Immature natural killer cell (primary cell): ENCODE measurements around the gene ABHD2. TPM values are rescaled to one million over a fixed set of nuclear protein-coding genes. Genes with fewer than 3 reads are reported as not detected.

ENCODE experiments used
- DNase-seq, 3 donors: peaks; one replicate each; pipeline ENCODE4 v3.0.0; 2022; ENCODE audit warnings: mixed read lengths in 1 of 3
- H3K27ac Mint-ChIP-seq, 6 donors: one replicate each; pipeline ENCODE4 v1.8.0; 2020; ENCODE audit warnings: mixed read lengths in 6 of 6, mild to moderate bottlenecking in 5 of 6, inconsistent platforms in 4 of 6, moderate library complexity in 3 of 6
- H3K27me3 Mint-ChIP-seq, 3 donors: one replicate each; pipeline ENCODE4 v1.8.0; 2020 to 2021; ENCODE audit warnings: low read depth in 3 of 3, mild to moderate bottlenecking in 3 of 3, mixed read lengths in 3 of 3, moderate library complexity in 3 of 3, inconsistent platforms in 1 of 3
- H3K36me3 Mint-ChIP-seq, 3 donors: one replicate each; pipeline ENCODE4 v1.8.0; 2020; ENCODE audit warnings: mixed read lengths in 3 of 3, inconsistent platforms in 2 of 3, mild to moderate bottlenecking in 2 of 3
- H3K4me1 Mint-ChIP-seq, 2 donors: one replicate each; pipeline ENCODE4 v1.8.0; 2020; ENCODE audit warnings: inconsistent platforms in 2 of 2, mild to moderate bottlenecking in 2 of 2, mixed read lengths in 2 of 2, moderate library complexity in 1 of 2
- H3K4me3 Mint-ChIP-seq, 5 donors: one replicate each; pipeline ENCODE4 v1.8.0; 2020; ENCODE audit warnings: mild to moderate bottlenecking in 5 of 5, mixed read lengths in 5 of 5, inconsistent platforms in 3 of 5, moderate library complexity in 3 of 5
- H3K9me3 Mint-ChIP-seq, 6 donors: one replicate each; pipeline ENCODE4 v1.8.0; 2020; ENCODE audit warnings: mild to moderate bottlenecking in 6 of 6, mixed read lengths in 6 of 6, inconsistent platforms in 4 of 6, moderate library complexity in 3 of 6
- polyA plus RNA-seq, 3 donors: library from polyadenylated mRNA; unstranded; fragments of 300-500 nt; fragmentation: Illumina TruSeq; gene quantifications; one replicate each; pipeline ENCODE4 v1.2.3, GENCODE V29; 2021

The ABHD2 gene
- polyA plus RNA-seq, 3 donors from 2014 or later = 26.9 to 70.6 (median 33.1) TPM

GRCh38 chr15:89067751-89068150 is 20.5 kb upstream of the ABHD2 start:
- DNase-seq = no peak
- H3K9me3 Mint-ChIP-seq = peaks cover 11 to 25% (median 21%) of the 10 kb centered on the region in 6 donors
- H3K27me3 Mint-ChIP-seq = peaks cover 0 to 2% (median 0%) of the 10 kb centered on the region in 3 donors
- peaks cover 10 to 13% (median 11%) of the 10 kb centered on the region in 3 donors for H3K36me3 Mint-ChIP-seq
- peaks cover 11 to 21% of the 10 kb centered on the region in 2 donors for H3K4me1 Mint-ChIP-seq
- peak overlapping the region in 5 of 6 donors; percentile 1 to 72 (median 31) for H3K27ac Mint-ChIP-seq
- H3K4me3 Mint-ChIP-seq = peak overlapping the region in 2 of 5 donors; percentile 44 to 57

DNA sequence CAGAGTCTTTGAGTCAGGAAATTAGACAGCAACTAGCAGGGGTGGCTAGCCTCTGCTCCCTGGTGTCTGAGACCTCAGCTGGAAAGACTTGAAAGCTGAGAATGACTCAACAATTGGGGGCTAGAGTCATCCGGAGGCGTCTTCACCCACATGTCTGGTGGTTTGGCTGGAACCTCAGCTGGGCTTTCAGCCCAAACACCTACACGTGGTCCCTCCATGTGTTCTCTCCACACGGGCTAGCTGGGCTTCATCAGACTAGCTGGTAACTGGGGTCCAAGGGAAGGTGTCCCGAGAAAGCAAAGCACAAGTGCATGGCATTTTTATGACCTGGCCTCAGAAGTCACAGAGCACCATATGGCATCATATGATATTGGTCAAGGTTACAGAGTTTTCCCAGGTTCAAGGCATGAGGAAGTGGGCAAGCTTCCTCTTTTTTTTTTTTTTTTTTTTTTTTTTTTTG is 19.9 kb upstream of the ABHD2 start:
- peak; percentile 41 to 47 (median 43) for DNase-seq
- H3K36me3 Mint-ChIP-seq = peaks cover 10 to 13% (median 11%) of the 10 kb centered on the region in 3 donors
- H3K4me1 Mint-ChIP-seq = peaks cover 11 to 21% of the 10 kb centered on the region in 2 donors
- peaks cover 11 to 25% (median 21%) of the 10 kb centered on the region in 6 donors for H3K9me3 Mint-ChIP-seq
- H3K27me3 Mint-ChIP-seq = peaks cover 0 to 2% (median 0%) of the 10 kb centered on the region in 3 donors
- peak overlapping the region; percentile 6 to 72 (median 55) for H3K27ac Mint-ChIP-seq
- H3K4me3 Mint-ChIP-seq = peak overlapping the region in 3 of 5 donors; percentile 10 to 57 (median 44)

DNA sequence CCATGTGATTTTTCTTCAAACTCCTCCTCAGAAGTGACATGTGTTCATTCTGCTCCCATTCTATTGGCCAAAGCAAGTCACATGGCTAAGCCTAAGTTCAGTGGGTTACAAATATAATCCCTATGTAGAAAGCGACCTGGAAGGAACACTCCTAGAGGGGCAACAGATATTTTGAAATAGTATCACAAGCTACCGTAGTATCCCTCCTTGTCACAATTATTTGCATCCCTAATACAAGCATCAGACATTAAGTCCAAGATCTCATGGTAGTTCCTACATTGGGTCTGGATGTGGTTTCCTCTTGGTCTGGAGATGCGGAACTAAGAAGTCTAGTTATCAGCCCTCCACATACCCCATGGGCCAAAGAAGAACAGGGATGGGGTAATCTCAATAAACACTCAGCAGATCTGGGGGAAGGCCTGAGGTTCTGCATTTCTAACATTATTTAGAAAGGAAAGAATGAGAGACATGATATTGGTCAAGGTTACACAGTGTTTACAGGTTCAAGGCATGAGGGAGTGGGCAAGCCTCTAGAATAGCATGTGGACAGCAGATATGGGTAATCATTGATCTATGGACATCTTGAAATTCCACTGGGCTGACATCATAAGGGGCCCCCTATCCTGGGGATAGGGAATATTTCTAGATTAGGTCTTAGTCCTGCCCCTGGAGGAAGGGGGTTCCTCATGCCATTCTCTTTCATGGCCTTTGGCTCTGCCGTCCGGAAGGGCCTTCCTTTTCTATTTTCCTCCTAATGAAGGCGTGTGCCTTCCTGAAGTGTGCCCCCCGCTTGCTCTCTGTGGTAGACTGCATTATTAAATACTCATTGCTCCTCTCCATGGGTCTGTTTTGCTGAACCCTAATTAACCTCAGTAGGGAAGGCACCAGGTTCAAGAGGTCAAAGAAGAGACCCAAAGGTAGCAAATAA is 17.8 kb upstream of the ABHD2 start:
- H3K4me1 Mint-ChIP-seq = peaks cover 11 to 21% of the 10 kb centered on the region in 2 donors
- peaks cover 10 to 13% (median 11%) of the 10 kb centered on the region in 3 donors for H3K36me3 Mint-ChIP-seq
- DNase-seq = no peak
- no peak overlapping the region for H3K4me3 Mint-ChIP-seq
- H3K27me3 Mint-ChIP-seq = peaks cover 0 to 2% (median 1%) of the 10 kb centered on the region in 3 donors
- peaks cover 11 to 25% (median 21%) of the 10 kb centered on the region in 6 donors for H3K9me3 Mint-ChIP-seq
- peak overlapping the region in 2 of 6 donors; percentile 4 to 37 for H3K27ac Mint-ChIP-seq

DNA sequence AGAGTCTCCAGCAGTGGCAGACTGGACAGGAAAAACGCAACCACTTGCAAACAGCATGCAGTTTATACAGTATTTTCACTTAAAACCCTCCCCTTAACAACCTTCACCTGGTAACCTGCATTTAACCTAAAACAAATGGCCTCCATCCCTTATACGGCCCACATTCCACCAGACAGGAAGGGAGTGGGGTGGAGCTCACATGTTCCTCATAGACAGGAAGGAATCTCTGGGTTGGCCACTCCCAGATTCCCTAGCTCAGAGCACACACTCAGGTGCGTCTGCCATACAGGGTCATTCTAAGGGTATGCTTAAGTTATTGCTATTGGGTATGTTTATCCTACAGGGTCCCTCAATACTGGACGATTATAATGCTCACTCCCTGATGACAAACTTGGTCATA is 16.8 kb upstream of the ABHD2 start:
- H3K36me3 Mint-ChIP-seq = peaks cover 5 to 10% (median 8%) of the 10 kb centered on the region in 3 donors
- H3K27ac Mint-ChIP-seq = no peak overlapping the region
- DNase-seq = no peak
- H3K27me3 Mint-ChIP-seq = peaks cover 0 to 2% (median 1%) of the 10 kb centered on the region in 3 donors
- no peak overlapping the region for H3K4me3 Mint-ChIP-seq
- peaks cover 11 to 21% of the 10 kb centered on the region in 2 donors for H3K4me1 Mint-ChIP-seq
- peaks cover 9 to 17% (median 15%) of the 10 kb centered on the region in 6 donors for H3K9me3 Mint-ChIP-seq

DNA sequence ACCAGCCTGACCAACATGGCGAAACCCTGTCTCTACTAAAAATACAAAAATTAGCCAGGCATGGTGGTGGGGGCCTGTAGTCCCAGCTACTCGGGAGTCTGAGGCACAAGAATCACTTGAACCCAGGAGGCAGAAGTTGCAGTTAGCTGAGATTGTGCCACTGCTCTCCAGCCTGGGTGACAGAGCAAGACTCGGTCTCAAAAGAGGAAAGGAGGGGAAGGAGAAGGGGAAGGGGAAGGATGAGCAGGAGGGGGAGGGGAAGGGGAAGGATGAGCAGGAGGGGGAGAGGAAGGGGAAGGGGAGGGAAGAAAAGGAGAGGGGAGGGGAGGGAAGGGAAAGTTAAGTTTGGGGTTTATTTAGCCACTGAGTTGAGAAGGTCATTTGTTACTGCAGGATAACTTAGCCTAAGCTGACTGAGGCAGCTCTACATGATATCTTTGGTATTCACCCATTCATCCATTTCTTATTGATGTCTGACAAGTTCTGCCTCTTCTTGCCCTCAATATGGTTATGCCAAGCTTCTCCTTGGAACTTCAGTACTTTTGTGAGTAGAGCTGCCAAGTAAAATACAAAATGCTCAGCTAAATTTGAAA is 15.9 kb upstream of the ABHD2 start:
- Mint-ChIP-seq H3K27me3 (peaks cover 0 to 2% (median 1%) of the 10 kb centered on the region in 3 donors), H3K4me1 (peaks cover 11 to 19% of the 10 kb centered on the region in 2 donors), H3K4me3 (no peak overlapping the region), H3K36me3 (peaks cover 4 to 5% (median 4%) of the 10 kb centered on the region in 3 donors), H3K27ac (no peak overlapping the region), H3K9me3 (peaks cover 3 to 8% (median 6%) of the 10 kb centered on the region in 6 donors)
- DNase-seq = no peak

GRCh38 chr15:89074402-89075012 is 13.7 kb upstream of the ABHD2 start:
- no peak for DNase-seq
- Mint-ChIP-seq H3K27ac (peak overlapping the region in 1 of 6 donors; percentile 1), H3K27me3 (peaks cover 0 to 1% (median 0%) of the 10 kb centered on the region in 3 donors), H3K36me3 (no peaks in the 10 kb centered on the region), H3K4me3 (no peak overlapping the region), H3K9me3 (no peaks in the 10 kb centered on the region), H3K4me1 (no peaks in the 10 kb centered on the region)

GRCh38 chr15:89075101-89075640 is 13.1 kb upstream of the ABHD2 start:
- peak overlapping the region in 1 of 6 donors; percentile 15 for H3K27ac Mint-ChIP-seq
- no peaks in the 10 kb centered on the region for H3K36me3 Mint-ChIP-seq
- no peak for DNase-seq
- no peak overlapping the region for H3K4me3 Mint-ChIP-seq
- H3K27me3 Mint-ChIP-seq = peaks cover 0 to 1% (median 1%) of the 10 kb centered on the region in 3 donors
- H3K4me1 Mint-ChIP-seq = no peaks in the 10 kb centered on the region
- no peaks in the 10 kb centered on the region for H3K9me3 Mint-ChIP-seq

- no peak for DNase-seq
- H3K9me3 Mint-ChIP-seq = no peaks in the 10 kb centered on the region
- H3K27me3 Mint-ChIP-seq = peaks cover 0 to 3% (median 1%) of the 10 kb centered on the region in 3 donors
- H3K36me3 Mint-ChIP-seq = no peaks in the 10 kb centered on the region
- no peak overlapping the region for H3K27ac Mint-ChIP-seq
- H3K4me1 Mint-ChIP-seq = no peaks in the 10 kb centered on the region
- no peak overlapping the region for H3K4me3 Mint-ChIP-seq
Observed at GRCh38 chr15:89075846-89076245, 12.4 kb upstream of the ABHD2 start.

DNA sequence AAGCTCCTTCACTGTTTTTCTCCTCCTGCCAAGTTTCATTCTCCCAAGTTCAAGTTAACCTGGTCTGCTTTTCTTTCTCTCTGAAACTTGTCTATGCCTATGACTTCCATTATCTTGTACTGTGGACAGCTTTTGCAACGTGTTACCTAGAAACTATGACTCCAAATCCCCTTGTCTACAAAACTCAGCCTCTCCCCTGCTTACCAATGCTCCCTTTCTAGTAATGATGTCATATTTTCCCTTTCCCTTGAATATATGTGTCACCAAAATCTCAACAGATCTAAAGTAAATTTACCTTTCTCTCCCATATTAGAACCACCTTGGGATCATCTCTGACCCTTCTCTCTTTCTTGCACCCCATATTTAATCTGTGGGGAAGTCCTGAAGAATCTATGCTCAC is 10.5 kb upstream of the ABHD2 start:
- Mint-ChIP-seq H3K9me3 (no peaks in the 10 kb centered on the region), H3K4me3 (no peak overlapping the region), H3K27ac (no peak overlapping the region)

GRCh38 chr15:89078851-89079810 is 9.1 kb upstream of the ABHD2 start:
- Mint-ChIP-seq H3K4me1 (no peaks in the 10 kb centered on the region), H3K36me3 (no peaks in the 10 kb centered on the region)

More for the DNA sequence above, 10.5 kb upstream of the ABHD2 start:
- no peaks in the 10 kb centered on the region for H3K36me3 Mint-ChIP-seq
- no peak for DNase-seq
- H3K4me1 Mint-ChIP-seq = no peaks in the 10 kb centered on the region
- H3K27me3 Mint-ChIP-seq = peaks cover 0 to 3% (median 1%) of the 10 kb centered on the region in 3 donors

DNA sequence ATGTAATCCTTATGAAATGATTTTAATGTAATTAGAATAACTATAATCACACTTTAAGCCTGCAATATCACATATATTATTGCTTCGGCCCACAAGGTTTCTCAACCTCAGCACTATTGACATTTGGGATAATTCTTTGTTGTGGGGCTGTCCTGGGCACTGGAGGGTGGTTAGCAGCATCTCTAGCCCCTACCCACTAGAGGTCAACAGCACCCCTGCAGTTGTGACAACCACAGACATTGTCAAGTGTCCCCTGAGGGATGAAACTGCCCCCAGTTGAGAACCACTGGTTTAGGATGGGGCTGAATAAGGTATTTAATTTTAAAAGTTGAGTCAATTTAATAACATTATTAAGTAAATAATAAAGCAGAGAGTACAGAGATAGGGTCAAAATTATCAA is 6.4 kb upstream of the ABHD2 start:
- H3K4me1 Mint-ChIP-seq = no peaks in the 10 kb centered on the region
- no peak overlapping the region for H3K4me3 Mint-ChIP-seq
- H3K36me3 Mint-ChIP-seq = no peaks in the 10 kb centered on the region
- no peak overlapping the region for H3K27ac Mint-ChIP-seq
- H3K27me3 Mint-ChIP-seq = peaks cover 0 to 4% (median 2%) of the 10 kb centered on the region in 3 donors
- no peaks in the 10 kb centered on the region for H3K9me3 Mint-ChIP-seq
- no peak for DNase-seq

More at GRCh38 chr15:89078851-89079810, 9.1 kb upstream of the ABHD2 start:
- Mint-ChIP-seq H3K4me3 (no peak overlapping the region), H3K27ac (no peak overlapping the region), H3K27me3 (peaks cover 0 to 3% (median 1%) of the 10 kb centered on the region in 3 donors), H3K9me3 (no peaks in the 10 kb centered on the region)
- DNase-seq = no peak

DNA sequence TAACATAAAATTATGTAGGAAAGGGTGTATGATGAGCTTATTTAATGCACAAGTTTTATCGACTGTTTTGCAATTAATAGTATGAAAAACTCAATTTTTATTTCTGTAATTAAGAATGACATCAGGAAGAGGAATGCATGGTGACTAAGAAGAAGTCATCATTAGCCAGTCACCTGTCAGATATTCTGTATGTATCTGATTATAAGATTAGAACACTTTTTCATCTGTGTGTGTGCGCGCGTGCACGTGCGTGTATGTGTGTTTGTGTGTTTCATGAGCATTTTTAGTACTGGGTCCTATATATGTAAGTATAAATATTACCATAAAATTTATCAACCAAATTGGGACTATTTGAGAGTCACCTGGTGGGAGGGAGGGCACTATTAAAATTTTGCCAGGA is 5.0 kb upstream of the ABHD2 start:
- Mint-ChIP-seq H3K9me3 (no peaks in the 10 kb centered on the region), H3K27ac (no peak overlapping the region), H3K4me3 (no peak overlapping the region), H3K36me3 (no peaks in the 10 kb centered on the region), H3K4me1 (no peaks in the 10 kb centered on the region), H3K27me3 (peaks cover 0 to 4% (median 2%) of the 10 kb centered on the region in 3 donors)
- DNase-seq = no peak
